ENCODE results near the gene CLCC1.

GRCh38 chr1:108955111-108955510 lies 8.2 kb downstream of the CLCC1 start:
- TF ChIP-seq CTCF (IDR thresholded peaks at IDR 0.05; ENCODE audit: low read length) (no peak), EZH2 (IDR thresholded peaks at IDR 0.05; ENCODE audit: borderline replicate concordance, low read length) (no peak)
